ENCODE results near the gene KIRREL3.

KIRREL3 gene

DNA sequence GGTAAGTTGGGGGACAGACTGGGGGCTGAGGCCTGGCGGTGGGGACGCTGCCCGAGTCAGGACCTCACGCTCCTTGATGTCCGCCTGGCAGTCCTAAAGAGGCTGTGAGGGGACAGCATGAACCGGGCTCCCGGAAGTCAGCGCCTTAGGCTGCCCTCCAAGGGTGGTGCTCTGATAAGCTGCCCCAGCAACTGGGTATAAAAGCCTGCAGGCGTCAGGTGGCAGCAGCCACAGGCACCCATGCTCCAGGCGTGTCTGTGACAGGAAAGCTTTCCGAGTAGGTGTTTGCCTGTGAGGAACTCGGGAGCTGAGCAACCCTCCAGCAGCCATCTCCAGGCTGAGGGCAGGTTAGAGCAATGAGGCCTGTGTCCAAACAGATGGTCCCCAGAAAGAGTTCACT is 592.1 kb downstream of the KIRREL3 start:
- H3K27ac ChIP-seq = no peak overlapping the region
- TF ChIP-seq, protein P1, sequence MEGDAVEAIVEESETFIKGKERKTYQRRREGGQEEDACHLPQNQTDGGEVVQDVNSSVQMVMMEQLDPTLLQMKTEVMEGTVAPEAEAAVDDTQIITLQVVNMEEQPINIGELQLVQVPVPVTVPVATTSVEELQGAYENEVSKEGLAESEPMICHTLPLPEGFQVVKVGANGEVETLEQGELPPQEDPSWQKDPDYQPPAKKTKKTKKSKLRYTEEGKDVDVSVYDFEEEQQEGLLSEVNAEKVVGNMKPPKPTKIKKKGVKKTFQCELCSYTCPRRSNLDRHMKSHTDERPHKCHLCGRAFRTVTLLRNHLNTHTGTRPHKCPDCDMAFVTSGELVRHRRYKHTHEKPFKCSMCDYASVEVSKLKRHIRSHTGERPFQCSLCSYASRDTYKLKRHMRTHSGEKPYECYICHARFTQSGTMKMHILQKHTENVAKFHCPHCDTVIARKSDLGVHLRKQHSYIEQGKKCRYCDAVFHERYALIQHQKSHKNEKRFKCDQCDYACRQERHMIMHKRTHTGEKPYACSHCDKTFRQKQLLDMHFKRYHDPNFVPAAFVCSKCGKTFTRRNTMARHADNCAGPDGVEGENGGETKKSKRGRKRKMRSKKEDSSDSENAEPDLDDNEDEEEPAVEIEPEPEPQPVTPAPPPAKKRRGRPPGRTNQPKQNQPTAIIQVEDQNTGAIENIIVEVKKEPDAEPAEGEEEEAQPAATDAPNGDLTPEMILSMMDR (conservative IDR thresholded peaks at IDR 0.05) = no peak

DNA sequence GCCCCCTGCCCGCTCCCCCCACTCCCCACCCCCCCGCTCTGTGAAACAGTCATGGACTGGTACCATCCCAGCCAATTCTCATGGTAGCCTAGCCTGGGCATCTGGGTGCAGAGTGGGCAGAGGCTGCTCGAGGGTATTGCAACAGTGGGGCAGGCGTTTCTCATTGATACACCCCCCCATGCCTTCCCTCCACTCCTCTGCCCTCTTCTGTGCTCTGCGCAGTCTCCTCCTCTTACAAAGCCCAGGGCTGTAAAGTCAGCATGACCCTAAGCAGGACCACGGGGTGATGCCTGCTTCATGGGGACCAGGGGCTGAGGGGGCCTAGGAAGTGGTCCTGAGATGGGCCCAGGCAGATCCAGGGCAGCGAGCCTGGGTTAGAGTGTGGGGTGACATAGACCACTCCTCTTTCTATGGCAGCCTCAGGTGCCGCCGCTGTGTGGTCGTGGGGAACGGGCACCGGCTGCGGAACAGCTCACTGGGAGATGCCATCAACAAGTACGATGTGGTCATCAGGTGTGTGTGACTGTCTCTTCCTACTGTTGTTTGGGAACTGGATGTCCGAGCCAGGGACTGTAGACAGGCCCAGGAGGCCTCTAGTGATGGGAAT is 592.8 kb downstream of the KIRREL3 start:
- TF ChIP-seq, protein P1 (conservative IDR thresholded peaks at IDR 0.05) = no peak
- H3K27ac ChIP-seq = no peak overlapping the region

DNA sequence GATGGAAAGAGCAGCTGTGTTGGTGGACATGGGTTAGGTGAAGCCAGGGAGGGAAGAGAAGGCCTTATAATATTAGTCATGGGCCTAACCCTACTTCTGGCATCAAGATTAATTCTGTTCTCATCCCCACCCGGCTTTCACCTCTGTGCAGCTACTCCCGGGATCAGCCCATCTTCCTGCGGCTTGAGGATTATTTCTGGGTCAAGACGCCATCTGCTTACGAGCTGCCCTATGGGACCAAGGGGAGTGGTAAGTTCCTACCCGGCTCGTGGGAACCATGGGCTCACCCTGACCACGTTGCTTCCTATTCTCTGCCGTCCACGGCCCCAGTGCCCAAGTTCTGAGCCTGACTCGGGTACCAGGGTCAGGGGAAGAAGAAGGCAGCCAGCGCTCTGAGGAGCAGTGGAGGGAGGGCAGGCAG is 593.5 kb downstream of the KIRREL3 start:
- TF ChIP-seq, protein P1 (conservative IDR thresholded peaks at IDR 0.05) = no peak
- no peak overlapping the region for H3K27ac ChIP-seq

DNA sequence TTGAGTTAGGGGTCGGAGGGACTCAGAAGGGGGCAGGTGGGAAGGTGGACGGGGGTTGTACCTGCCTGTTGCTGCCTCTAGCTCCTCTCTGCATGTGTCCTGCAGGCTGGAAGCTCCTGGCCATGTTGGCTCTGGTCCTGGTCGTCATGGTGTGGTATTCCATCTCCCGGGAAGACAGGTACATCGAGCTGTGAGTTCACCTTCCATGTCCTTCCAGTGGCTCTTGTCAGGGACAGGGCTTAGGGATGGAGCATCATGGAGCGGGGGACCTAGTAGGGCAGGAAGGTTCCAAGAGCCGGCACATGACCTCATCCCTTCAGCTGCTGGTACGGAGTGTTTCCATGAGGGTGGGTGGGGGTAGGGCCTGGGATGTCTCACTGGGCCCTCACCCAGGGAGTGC is 594.2 kb downstream of the KIRREL3 start:
- TF ChIP-seq, protein P1 (conservative IDR thresholded peaks at IDR 0.05) = no peak
- H3K27ac ChIP-seq = no peak overlapping the region

DNA sequence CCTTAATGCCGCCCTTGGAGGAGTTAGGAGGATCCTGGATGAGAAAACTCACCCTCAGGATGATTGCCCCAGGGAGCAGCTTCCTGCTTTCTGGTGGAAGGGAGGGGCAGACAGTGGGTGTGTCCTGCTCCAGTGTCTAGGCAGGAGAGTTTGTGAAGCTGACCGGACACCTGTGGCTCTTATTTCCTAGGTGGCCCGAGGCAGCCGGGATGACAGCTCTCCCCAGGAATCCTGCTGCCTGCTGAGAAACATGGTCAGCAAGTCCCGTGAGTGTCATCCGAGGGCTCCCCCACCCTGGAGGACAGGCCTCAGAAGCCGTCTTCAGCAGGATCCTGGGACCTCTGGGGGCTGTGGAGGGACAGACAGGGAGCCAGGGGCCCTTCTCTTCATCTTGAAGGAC is 594.7 kb downstream of the KIRREL3 start:
- H3K27ac ChIP-seq = no peak overlapping the region
- TF ChIP-seq, protein P1 (conservative IDR thresholded peaks at IDR 0.05) = no peak

- H3K27ac ChIP-seq = no peak overlapping the region
- TF ChIP-seq, protein P1 (conservative IDR thresholded peaks at IDR 0.05) = no peak
Measured at GRCh38 chr11:126405374-126405773, 595.2 kb downstream of the KIRREL3 start.

- TF ChIP-seq, protein P1 (conservative IDR thresholded peaks at IDR 0.05) = no peak
- no peak overlapping the region for H3K27ac ChIP-seq
Measured at GRCh38 chr11:126404367-126404766, 596.2 kb downstream of the KIRREL3 start.
